Measurements from ENCODE around the gene ZP1. TPM values are rescaled to one million over a fixed set of nuclear protein-coding genes. Genes with fewer than 3 reads are reported as not detected.

The ZP1 gene
- total and polyA plus RNA-seq, 12 donors: 0.16 to 0.51 (median 0.33) TPM; not detected in 7

- DNase-seq (no peak), ATAC-seq (no peak)
- Histone ChIP-seq H3K36me3 (peaks cover 0 to 48% (median 32%) of the 10 kb centered on the region in 9 donors), H3K4me1 (peaks cover 10 to 71% (median 60%) of the 10 kb centered on the region in 9 donors), H3K27me3 (peaks cover 0 to 11% (median 0%) of the 10 kb centered on the region in 7 donors), H3K9me3 (no peaks in the 10 kb centered on the region), H3K4me3 (no peak overlapping the region), H3K27ac (no peak overlapping the region)
- intact Hi-C loops (cut with DNase I): loop anchor here in 4 of 10 donors (5.0 to 10.0 kb wide), 4 partner anchors 33 to 215 kb away; partner anchors contain the start of gene SLC15A3 (in 2 of the 4)
- TF ChIP-seq CTCF (IDR thresholded peaks at IDR 0.05): no peak
- 95% methylated on average over 1 of the region's 1 CpG for WGBS, 2 donors
Measured at GRCh38 chr11:60919320-60919719, 52.0 kb downstream of the ZP1 start.

- Histone ChIP-seq H3K4me3 (no peak overlapping the region), H3K9me3 (no peaks in the 10 kb centered on the region), H3K36me3 (peaks cover 0 to 48% (median 32%) of the 10 kb centered on the region in 9 donors), H3K4me1 (peaks cover 10 to 72% (median 60%) of the 10 kb centered on the region in 9 donors), H3K27me3 (peaks cover 0 to 17% (median 5%) of the 10 kb centered on the region in 7 donors), H3K27ac (no peak overlapping the region)
- TF ChIP-seq CTCF (IDR thresholded peaks at IDR 0.05): no peak
- WGBS, 2 donors: 47 to 58% methylated on average over 2 of the region's 2 CpGs
- intact Hi-C loops (cut with DNase I): loop anchor here in 4 of 10 donors (5.0 to 10.0 kb wide), 4 partner anchors 32 to 215 kb away; partner anchors contain the start of gene SLC15A3 (in 2 of the 4)
- DNase-seq (no peak), ATAC-seq (no peak)
Measured at GRCh38 chr11:60919956-60920355, 52.6 kb downstream of the ZP1 start.

GRCh38 chr11:60921259-60921658 lies 53.9 kb downstream of the ZP1 start:
- no peak for TF ChIP-seq CTCF (IDR thresholded peaks at IDR 0.05)
- peaks cover 0 to 48% (median 32%) of the 10 kb centered on the region in 9 donors for H3K36me3 ChIP-seq
- no peak for DNase-seq
- ATAC-seq: no peak
- intact Hi-C loops (cut with DNase I): no loop called here
- peaks cover 10 to 69% (median 56%) of the 10 kb centered on the region in 9 donors for H3K4me1 ChIP-seq
- no peak overlapping the region for H3K4me3 ChIP-seq
- peaks cover 0 to 30% (median 12%) of the 10 kb centered on the region in 7 donors for H3K27me3 ChIP-seq
- no peaks in the 10 kb centered on the region for H3K9me3 ChIP-seq
- no peak overlapping the region for H3K27ac ChIP-seq
- WGBS, 2 donors: 93 to 95% methylated on average over 11 of the region's 11 CpGs

GRCh38 chr11:60921777-60922335 lies 54.5 kb downstream of the ZP1 start:
- Histone ChIP-seq H3K9me3 (no peaks in the 10 kb centered on the region), H3K4me3 (no peak overlapping the region), H3K27me3 (peaks cover 0 to 36% (median 12%) of the 10 kb centered on the region in 7 donors), H3K4me1 (peaks cover 7 to 63% (median 50%) of the 10 kb centered on the region in 9 donors), H3K27ac (no peak overlapping the region), H3K36me3 (peaks cover 0 to 48% (median 32%) of the 10 kb centered on the region in 9 donors)
- DNase-seq (no peak), ATAC-seq (no peak)
- WGBS, 2 donors: 83 to 87% methylated on average over 23 of the region's 23 CpGs
- no peak for TF ChIP-seq CTCF (IDR thresholded peaks at IDR 0.05)
- intact Hi-C loops (cut with DNase I): no loop called here
